GF-D8 (cell line): ENCODE results near the gene PIP5K1C.
"Not testable (repeated sequence)": the region's sequence is repeated elsewhere in the genome, so short reads cannot be mapped to it uniquely, and the experiment has no call there.

Experiments
- DNase-seq: peaks from one replicate; lab custom pipeline; 2025; lab: John Stamatoyannopoulos, UW

PIP5K1C gene

DNA sequence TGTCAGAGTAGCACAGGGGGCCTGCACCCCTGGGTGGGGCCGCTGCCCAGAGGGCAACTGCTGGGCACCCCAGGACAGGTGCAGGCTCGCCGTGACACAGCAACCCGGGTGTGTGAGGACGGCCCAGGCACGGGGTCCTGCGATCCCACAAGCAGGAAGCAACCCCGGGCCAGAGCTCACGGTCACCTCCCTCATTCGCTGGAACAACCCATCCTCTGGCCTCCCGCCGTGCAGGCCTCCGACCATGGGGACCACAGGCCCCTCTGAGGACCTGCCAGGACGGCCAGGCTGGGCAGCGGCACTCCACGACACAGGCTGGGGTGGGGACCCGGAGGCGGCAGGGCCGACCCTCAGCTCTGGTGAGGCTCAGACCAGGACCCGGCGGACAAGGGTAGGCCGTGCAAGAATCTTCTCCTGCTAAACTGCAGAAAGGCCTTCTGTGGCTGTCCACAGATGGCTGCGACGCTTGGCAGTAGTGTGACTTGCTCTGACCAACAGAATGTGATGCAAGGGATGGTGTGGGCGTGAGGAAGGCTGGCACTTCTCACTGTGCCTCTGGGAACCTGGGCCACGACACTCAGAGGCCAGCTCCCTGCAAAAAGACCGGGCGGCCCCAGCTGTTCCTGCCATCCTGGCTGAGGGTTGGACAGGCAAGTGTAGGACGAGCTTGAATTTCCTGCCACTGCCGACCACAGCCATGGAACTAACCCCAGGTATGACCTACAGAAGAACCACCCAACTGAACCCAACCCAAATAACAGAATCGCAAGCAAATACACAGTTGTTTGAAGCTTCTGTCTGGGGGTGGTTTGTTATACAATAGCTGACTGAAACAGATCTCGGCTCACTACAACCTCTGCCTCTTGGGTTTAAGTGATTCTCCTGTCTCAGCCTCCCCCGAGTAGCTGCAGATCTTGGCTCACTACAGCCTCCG, 26.5 kb downstream of the PIP5K1C start:
- no peak for DNase-seq

DNA sequence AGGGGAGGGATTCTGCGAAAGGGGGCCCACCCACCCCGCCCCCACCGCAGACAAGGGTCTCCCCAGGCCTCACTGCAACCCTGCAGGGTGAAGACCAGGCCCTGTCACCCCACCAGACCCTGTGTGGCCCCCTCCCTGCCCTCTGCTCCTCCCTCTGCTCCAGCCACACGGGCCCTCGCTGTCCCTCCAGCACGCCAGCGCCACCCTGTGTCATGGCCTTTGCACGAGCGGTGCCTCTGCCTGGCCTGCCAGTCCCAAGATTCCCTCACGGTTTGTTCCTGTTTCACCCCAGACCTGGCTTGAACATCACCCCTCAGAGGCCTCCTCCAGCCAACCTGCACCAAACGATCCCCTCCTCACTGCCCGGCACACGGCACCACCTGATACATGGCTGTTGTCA, 27.3 kb downstream of the PIP5K1C start:
- DNase-seq, result no peak

DNA sequence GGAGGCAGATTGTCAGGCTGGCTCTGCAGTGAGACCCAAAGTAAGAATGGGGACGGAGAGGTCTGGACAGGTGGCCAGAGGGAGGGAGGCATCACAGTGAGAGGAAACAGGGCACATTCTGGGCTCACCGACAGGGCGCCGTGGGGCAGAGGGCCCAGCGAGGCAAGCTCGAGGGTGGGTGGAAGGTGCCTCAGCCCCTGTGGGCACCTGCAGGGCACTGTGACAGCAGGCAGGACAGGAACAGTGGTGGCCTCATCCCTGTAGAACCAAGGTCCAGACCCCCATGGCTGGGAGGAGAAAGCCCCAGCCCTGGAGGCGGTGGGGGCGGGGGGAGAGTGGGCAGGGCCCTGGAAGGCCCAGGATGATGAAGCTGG, 27.7 kb downstream of the PIP5K1C start:
- DNase-seq, result no peak

DNA sequence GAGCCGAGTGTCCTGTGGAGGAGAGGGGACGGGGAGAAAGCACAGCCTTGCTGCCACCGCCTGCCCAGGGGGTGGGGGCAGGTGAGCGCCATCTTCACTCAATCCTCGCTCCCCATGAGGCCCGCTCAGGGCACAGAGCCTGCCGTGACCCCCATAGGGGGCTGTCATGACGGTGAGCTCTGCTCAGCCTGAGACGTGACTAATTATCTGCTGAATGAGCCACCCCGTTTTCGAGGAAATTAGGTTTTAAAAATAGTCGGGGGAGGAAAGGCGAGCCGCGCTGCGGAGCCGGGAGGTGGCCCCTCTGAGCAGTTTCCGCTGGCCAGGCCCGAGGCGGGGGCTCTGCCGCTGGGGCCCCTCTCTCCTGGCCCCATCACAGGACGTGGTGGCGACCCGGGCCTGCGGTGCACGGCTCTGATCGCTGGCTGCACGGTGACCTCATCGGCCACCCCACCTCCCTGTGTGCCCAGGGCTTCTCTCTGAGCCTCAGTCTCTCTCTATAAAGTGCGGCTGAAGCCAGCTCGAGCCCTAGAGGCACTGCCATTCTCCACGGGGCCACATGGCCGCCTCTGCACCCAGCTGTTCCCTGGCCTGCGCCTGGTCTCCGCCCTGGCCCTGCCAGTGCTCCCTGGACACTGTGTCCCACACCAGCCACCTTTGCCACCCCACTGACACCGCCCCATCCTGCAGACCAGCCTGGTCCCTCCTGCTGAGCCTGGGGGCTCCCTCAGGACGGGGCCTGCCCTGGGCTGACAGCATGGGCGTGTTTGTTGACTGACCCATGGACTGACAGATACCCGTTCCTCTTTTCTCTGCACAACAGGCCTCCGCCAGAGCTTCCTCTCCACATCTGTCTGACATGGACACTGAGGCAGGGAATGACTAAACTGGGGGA, 28.3 kb downstream of the PIP5K1C start:
- no peak for DNase-seq

DNA sequence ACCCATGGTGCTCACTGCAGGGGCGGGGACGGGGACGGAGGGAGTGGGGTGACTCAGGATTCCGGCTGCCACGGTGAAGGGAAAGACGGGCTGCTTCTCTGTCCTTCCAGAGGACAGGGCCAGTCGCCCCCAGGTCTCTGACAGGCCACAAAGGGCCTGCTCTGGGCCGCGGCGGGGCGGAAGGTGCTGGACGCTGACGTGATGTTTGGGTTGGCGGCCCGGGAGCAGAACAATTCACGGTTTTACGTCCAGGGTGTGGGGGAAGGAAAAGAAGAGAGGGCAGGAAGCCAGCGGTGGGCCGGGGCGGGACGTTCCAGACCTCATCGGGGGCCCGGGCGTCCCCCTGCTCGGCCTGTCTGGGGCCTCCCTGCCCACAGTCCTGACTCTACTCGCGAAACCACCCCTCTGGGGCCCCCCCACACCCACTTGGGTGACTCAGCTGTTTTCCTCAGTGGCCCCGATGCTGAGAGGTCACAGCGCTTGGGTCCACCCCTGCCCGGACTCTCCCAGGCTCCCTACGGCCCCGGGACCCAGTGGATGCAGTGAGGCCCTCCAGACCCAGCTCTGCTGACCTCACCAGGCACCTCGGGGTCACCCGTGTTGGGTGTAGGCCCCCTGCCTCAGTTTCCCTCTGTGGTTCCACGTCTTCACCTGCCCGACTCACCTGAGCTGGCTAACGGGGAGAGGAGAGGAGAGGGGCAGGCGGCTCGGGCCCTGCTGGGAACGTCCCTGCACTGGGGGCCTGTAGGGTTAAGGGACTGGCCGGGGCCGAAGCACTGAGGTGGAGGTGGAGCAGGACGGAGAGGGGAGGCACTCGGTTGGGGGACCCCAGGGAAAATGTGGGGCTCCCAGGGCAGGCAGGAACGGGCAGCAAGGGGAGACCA, 29.2 kb downstream of the PIP5K1C start:
- no peak for DNase-seq

DNA sequence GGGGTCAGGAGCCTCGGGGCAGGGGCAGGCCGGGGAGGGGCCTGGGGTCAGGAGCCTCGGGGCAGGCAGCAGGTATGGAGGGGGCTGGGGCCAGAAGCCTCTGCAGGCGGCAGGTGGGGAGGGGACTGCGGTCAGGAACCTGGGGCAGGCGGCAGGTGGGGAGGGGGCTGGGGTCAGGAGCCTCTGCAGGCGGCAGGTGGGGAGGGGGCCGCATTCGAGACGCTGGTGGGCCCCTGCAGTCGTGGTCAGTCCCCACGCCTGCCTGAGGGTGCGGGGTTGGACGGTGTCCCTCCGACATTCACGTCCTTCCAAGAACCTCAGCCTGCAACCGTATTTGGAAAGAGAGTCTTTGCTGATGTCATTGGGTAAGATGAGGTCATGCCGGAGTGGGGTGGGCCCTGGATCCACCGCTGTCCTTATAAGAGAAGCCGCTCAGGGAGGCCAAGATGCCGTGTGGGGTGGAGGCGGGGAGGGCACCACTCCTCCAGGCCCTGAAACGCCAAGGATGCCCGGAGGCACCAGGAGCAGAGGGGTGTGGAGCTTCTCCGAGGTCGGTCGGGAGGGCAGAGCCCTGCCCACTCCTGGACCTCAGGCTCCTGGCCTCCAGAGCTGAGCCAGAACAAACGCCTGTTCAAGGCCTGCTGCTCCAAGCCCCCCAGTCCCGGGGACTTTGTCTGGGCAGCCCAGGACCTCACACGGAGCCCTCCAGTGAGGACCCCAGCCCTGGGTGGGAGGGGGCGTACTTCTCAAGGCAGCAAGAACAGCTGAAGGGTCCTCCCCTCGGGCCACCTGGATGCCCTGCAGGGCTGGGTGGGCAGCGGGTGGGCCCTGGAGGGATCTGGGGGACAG, 30.1 kb downstream of the PIP5K1C start:
- DNase-seq, result no peak

DNA sequence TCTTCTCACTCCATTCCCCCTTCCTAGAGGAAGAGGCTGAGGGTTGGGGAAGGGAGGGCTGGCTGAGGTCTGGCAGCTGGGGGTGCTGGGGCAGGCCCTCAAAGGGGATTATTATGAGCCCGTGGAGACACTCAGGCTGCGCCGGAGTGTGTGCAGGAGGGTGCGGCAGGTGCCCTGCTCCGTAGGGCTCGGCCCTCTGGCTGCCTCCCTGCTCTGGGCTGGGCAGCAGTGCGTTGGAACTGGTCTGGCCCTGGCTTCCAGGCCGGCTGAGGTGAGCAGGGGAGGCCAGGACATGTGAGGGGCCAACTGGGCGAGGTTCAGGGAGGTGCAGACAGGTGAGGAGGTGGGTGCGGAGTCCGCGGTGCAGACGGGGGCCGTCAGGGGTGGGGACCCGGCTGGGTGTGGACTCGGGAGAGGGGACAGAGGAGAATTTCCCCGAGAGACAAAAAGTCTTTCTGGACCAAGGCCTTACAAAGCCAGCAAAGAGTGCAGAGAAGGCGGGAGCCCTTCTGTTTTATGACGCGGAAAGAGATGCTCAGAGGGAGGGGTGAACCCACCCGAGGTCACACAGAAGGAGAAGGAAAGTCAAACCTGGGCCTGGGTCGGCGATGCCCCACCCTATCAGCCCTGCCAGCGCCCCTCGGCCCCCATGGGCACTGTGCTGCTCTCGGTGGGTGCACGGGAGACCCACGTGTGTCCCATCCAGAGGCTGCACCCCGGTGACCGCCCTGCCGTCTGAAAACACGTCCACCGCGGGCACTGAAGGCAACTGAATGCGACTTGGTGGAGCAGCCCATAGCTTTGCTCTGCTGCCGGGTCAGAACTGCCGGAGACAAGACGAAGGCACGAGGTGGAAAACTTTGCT, 31.0 kb downstream of the PIP5K1C start:
- DNase-seq, result no peak

DNA sequence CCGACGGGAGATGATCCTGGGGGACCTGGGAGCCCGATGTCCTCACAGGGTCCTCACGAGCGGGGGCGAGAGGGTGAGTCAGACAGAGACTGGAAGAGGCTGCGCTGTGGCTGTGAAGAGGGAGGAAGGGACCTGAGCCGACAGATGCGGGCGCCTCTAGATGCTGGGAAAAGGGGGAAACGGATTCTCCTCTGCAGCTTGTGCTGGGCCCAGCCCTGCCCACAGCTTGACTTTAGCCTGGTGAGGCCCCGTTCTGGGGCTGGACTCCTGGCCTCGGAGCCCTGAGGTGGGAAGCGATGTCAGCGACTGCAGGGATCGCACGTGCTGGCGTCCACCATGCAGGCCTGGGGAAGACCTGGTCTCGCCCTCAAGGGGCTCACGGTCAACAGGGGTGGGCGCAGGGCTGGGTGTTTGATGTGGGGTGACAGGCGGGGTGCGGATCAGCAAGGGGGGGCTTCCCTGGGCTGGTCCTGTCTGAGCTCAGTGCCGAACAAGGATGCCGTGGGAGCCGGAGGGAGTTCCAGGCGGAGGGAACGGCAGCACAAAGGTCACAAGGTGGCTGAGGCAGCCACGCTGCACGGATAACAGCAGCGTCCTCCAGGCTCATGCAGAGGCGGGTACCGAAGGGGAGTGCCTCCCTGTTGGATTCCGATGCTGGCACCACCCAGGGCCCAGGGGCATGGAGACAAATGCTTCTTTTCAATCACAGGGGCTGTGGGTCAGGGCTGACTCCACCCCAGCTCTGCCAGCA, 31.8 kb downstream of the PIP5K1C start:
- DNase-seq, result no peak

DNA sequence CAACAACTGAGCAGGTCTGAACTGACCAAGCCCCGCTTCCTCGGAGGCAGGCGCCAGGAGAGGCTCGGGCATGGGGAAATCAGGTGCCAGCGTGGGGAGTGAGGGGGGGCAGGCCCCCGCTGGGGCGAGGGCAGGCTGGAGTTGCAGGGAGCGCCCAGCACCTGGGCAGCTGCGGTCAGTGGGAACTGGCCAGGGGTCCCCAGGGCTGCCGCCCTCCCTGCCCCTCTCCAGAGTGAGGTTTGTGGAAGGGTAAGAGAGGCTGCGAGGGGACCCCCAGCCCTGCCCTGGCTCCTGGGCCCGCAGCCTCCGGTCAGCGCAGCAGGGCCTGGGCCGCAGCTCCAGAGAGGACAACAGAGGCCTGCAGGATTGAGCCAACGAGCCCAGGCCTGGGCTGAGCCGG, 32.5 kb downstream of the PIP5K1C start:
- no peak for DNase-seq

DNA sequence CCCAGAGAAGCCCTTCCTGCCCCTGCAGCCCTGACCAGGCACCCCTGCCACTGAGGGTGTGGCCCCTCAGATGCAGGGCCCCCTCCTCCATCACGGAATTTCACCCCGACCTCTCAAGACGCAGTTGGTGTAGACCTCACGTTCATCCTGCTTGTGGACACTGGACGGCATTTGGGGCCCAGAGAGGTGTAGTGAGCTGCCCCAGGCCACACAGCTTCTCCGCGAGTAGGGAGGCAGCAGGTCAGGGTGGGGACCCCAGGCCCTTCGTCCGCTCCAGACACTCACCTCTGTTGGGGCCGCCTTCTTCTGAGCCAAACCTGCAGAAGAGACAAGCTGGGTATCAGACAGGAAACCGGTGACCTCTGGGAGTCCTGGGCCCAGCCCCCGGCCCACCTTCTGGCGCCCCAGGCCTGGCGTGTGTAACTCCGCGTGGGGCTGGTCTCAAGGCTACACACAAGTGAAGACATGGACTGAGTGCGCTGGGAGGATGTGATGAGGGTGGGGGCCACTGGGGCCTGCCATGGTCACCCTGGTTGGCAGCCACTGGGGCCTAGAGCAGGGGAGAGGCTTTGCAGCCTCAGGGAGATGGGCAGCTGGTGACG, 33.1 kb downstream of the PIP5K1C start:
- no peak for DNase-seq

DNA sequence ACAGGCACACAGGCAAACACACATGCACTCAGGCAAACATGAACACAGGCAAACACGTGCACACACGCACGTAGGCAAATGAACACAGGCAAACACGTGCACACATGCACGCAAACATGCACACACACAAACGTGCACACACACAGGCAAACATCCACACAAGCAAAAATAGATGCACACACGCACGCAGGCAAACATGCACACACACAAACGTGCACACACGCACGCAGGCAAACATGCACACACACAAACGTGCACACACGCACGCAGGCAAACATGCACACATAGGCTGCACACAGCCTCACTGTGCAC, 33.8 kb downstream of the PIP5K1C start:
- DNase-seq, result not testable (repeated sequence)

DNA sequence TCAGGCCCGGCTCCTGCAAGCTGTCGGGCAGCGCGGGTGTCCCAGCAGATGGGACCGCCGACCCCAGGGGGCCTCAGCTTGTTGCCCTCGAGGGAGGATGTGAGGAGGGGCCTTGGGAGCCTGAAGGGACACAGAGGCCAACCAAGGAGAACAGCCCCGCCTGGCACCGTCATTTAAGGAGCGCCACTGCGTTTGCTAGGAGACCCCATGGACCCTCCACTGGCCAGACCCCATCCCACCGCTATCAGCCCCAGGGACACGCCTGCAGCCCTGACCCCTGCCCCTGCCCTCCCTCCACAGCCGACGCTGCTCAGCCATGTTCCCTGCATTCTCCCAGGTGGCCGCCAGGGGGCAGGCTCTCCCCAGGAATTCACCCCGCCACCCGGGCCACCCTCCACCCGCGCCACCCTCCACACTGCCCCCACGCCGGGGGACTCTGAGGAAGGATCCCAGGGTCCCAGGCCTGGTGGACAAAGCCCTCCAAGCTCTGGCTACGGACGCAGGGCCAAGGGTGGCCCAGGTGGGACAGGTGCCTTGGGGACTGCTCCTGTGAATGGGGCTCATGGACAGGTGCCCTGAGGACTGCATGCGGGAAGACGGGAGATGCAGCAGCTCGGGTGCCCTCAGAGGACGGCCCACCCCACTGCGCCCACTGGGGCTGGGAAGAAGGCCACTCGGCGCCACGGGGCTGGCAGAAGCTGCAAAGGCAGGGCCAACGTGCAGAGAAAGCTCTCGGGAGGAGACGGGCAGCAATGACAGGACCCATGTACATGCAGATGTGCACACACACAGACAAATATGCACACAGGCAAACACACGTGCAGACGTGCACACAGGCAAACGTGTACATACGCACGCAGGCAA, 34.4 kb downstream of the PIP5K1C start:
- DNase-seq, result no peak

DNA sequence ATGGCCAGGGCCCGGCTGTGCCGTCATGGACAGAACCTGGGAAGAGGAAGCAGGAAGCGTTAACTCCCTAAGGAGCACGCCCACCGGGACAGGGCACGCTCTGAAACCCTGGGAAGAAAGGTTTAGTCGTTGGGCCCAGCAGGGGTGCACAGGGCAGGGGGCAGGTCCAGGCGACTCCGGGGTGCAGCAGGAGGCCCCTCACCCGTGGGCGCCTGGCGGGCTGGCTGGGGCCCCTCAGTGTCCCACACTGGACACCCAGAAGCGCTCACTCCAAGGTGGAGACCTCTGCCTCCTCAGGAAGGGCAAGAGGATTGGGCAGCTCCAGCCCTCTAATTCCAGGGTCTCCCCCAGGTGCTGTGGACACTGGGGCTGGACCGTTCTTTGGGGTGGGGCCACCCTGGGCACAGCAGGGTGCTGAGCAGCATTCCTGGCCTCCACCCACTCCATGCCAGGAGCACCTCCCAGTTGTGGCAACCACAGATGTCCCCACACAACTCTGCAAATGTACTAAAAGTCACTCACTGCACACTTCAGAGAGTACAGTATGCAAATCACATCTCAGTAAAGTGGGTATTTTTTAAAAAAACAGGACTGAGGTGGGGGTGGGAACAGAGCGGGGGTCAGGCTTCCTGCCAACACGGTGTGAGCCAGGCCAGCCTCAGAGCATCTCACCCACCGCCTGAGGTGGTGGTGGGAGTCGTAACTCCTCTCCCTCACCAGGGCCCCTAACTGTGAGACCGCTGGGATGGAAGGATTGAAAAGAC, 35.2 kb downstream of the PIP5K1C start:
- no peak for DNase-seq

DNA sequence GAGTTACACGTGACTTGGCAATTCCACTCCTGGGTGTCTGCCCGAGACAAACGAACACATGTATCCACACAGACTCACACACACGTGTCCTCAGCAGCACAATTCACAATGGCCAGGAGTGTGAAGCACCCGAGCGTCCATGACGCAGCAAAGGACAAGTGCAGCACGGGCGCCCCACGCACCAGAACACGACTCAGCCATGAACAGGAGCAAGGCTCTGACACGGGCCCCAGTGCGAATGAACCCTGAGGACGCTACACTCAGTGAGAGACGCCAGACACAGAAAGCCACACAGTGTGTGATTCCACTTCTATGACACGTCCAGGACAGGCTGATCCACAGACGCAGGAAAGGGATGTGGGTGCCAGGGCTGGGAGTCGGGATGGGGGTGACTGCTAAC, 36.4 kb downstream of the PIP5K1C start:
- no peak for DNase-seq

DNA sequence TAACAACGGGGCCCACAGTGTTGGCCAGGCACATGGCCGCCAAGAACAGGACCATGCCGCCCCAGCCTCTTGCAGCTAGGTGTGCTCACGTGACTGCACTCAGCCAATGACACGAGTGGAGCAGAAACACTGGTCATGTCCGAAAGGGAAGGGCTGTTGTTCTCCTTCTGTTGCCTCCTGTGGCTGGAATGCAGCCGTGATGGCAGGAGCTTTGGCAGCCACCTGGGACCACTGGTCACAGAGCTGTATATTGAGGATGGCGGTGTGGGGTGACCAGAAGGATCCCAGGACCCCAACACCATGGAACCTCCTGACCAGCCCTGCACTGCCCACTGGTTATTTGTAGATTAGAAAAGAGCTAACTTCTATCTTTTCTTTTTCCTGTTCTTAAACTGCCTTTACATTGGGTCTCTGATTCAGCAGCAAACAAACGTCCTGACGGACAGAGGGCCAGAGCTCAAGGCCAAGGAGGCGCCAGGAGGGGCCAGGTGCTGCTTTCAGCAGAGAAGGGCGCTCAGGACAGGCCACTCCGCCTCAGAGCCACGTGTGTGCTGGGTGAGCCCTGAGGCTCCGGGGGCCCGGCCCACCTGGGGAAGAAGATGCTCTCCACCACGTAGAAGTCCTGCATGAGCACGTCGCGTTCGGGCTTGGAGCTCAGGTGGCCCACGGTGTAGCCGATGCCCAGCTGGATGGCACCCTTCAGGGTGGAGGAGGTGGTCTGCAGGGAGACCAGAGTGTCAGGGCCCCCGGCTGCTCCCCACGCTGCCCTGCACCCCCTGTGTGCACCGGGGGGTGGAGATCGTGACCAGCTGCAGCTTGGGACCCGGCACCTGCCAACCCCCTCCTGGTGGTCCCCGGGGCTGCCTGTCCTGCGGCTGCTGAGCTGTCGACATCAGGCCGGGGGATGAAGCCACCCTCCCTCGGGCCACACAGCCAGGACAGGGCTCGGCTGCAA, 38.7 kb downstream of the PIP5K1C start:
- no peak for DNase-seq
